GM21423 (cell line): ENCODE results near the gene UBXN10.

Experiments used
- ATAC-seq: cut with Tn5 transposase; IDR thresholded peaks from one replicate; pipeline ENCODE4 v1.9.1; 2021; ENCODE audit warnings: mild to moderate bottlenecking, moderate library complexity; ENCODE audit not compliant: unreplicated experiment

Gene UBXN10

GRCh38 chr1:20182415-20182814 is 3.5 kb upstream of the UBXN10 start:
- no peak for ATAC-seq

GRCh38 chr1:20183035-20183434 is 2.9 kb upstream of the UBXN10 start:
- ATAC-seq: no peak

- no peak for ATAC-seq
Measured at GRCh38 chr1:20183616-20184271, 2.2 kb upstream of the UBXN10 start.

- ATAC-seq: no peak
Measured at GRCh38 chr1:20184481-20184900, 1.4 kb upstream of the UBXN10 start.

GRCh38 chr1:20184997-20185833 is 681 bp upstream of the UBXN10 start:
- no peak for ATAC-seq

- no peak for ATAC-seq
Measured at GRCh38 chr1:20187103-20187812, 1.4 kb downstream of the UBXN10 start.

GRCh38 chr1:20187813-20188454 is 2.0 kb downstream of the UBXN10 start:
- no peak for ATAC-seq

GRCh38 chr1:20188455-20188817 is 2.5 kb downstream of the UBXN10 start:
- ATAC-seq: no peak

GRCh38 chr1:20189664-20190063 is 3.8 kb downstream of the UBXN10 start:
- no peak for ATAC-seq

GRCh38 chr1:20190256-20191160 is 4.6 kb downstream of the UBXN10 start:
- ATAC-seq: no peak

GRCh38 chr1:20191266-20191825 is 5.5 kb downstream of the UBXN10 start:
- ATAC-seq: no peak

GRCh38 chr1:20192364-20192763 is 6.5 kb downstream of the UBXN10 start:
- ATAC-seq: no peak

- no peak for ATAC-seq
Measured at GRCh38 chr1:20192871-20193411, 7.0 kb downstream of the UBXN10 start.

GRCh38 chr1:20194224-20194623 is 8.3 kb downstream of the UBXN10 start:
- ATAC-seq: no peak

GRCh38 chr1:20194757-20195461 is 9.0 kb downstream of the UBXN10 start:
- no peak for ATAC-seq

- no peak for ATAC-seq
Measured at GRCh38 chr1:20195462-20195780, 9.5 kb downstream of the UBXN10 start.

- no peak for ATAC-seq
Measured at GRCh38 chr1:20197329-20197791, 11.5 kb downstream of the UBXN10 start.

- ATAC-seq: no peak
Measured at GRCh38 chr1:20198296-20198695, 12.4 kb downstream of the UBXN10 start.

- no peak for ATAC-seq
Measured at GRCh38 chr1:20198918-20199317, 13.0 kb downstream of the UBXN10 start.
